Astrocyte (in vitro differentiated cells and primary cell): ENCODE data around the gene SUPT3H. TPM values are rescaled to one million over a fixed set of nuclear protein-coding genes. Genes with fewer than 3 reads are reported as not detected.

Experiments used
- DNase-seq: peaks from one replicate; pipeline ENCODE4 v3.0.0-alpha.2; 2010; ENCODE audit warnings: low read depth
- FAIRE-seq: peaks from 2 replicates; lab custom pipeline; 2011; peaks lifted over from hg19 to GRCh38; lab: Jason Lieb, UNC
- H2AFZ ChIP-seq: 2 replicates; pipeline ENCODE4 v1.6.0; 2012; ENCODE audit warnings: low read depth, low read length, inconsistent platforms
- H3K27ac ChIP-seq: 2 replicates; pipeline ENCODE4 v1.5.1; 2011; ENCODE audit warnings: low read depth, low read length, inconsistent platforms
- H3K27me3 ChIP-seq: 2 replicates; pipeline ENCODE4 v1.6.0; 2011; ENCODE audit warnings: low read length, inconsistent platforms; ENCODE audit not compliant: insufficient read depth
- H3K36me3 ChIP-seq: 2 replicates; pipeline ENCODE4 v1.5.1; 2011; ENCODE audit warnings: low read length, inconsistent platforms; ENCODE audit not compliant: insufficient read depth
- H3K4me1 ChIP-seq: 2 replicates; pipeline ENCODE4 v1.5.1; 2011; ENCODE audit warnings: low read length, inconsistent platforms; ENCODE audit not compliant: insufficient read depth
- H3K4me2 ChIP-seq: 2 replicates; pipeline ENCODE4 v1.6.0; 2012; ENCODE audit warnings: low read length, inconsistent platforms
- H3K4me3 ChIP-seq: 2 replicates; pipeline ENCODE4 v1.5.1; 2011; ENCODE audit warnings: low read depth, mild to moderate bottlenecking, low read length, inconsistent platforms; ENCODE audit not compliant: insufficient read depth
- H3K79me2 ChIP-seq: 2 replicates; pipeline ENCODE4 v1.6.0; 2012; ENCODE audit warnings: mild to moderate bottlenecking, low read length, inconsistent platforms; ENCODE audit not compliant: insufficient read depth
- H3K9ac ChIP-seq: 2 replicates; pipeline ENCODE4 v1.6.0; 2012; ENCODE audit warnings: mild to moderate bottlenecking, low read length, inconsistent platforms
- H3K9me3 ChIP-seq: 2 replicates; pipeline ENCODE4 v1.5.1; 2012; ENCODE audit warnings: low read depth, mild to moderate bottlenecking, low read length, inconsistent platforms; ENCODE audit not compliant: insufficient read depth
- H4K20me1 ChIP-seq: 2 replicates; pipeline ENCODE4 v1.6.0; 2012; ENCODE audit warnings: low read length, inconsistent platforms; ENCODE audit not compliant: insufficient read depth
- H3K27ac Mint-ChIP-seq: one replicate; pipeline ENCODE4 v1.8.0; 2021; ENCODE audit warnings: mild to moderate bottlenecking, mixed read lengths; ENCODE audit not compliant: unreplicated experiment
- H3K27me3 Mint-ChIP-seq: one replicate; pipeline ENCODE4 v1.8.0; 2021; ENCODE audit warnings: low read depth, mixed read lengths; ENCODE audit not compliant: unreplicated experiment
- H3K36me3 Mint-ChIP-seq: one replicate; pipeline ENCODE4 v1.8.0; 2021; ENCODE audit warnings: low read depth, mixed read lengths; ENCODE audit not compliant: unreplicated experiment
- H3K4me1 Mint-ChIP-seq: one replicate; pipeline ENCODE4 v1.8.0; 2021; ENCODE audit warnings: low read depth, mixed read lengths; ENCODE audit not compliant: unreplicated experiment
- H3K4me3 Mint-ChIP-seq: one replicate; pipeline ENCODE4 v1.8.0; 2021; ENCODE audit warnings: mild to moderate bottlenecking, moderate library complexity, mixed read lengths; ENCODE audit not compliant: unreplicated experiment
- H3K9me3 Mint-ChIP-seq: one replicate; pipeline ENCODE4 v1.8.0; 2021; ENCODE audit warnings: mild to moderate bottlenecking, mixed read lengths; ENCODE audit not compliant: unreplicated experiment
- EZH2 ChIP-seq: IDR thresholded peaks from 2 replicates; pipeline ENCODE4 v1.6.1; 2012; ENCODE audit warnings: mild to moderate bottlenecking, low read length, inconsistent platforms; ENCODE audit not compliant: insufficient read depth
- total RNA-seq: library from RNA; stranded (reverse); gene quantifications from 2 replicates; pipeline ENCODE4 v1.2.1, GENCODE V29; 2021
- TF ChIP-seq, protein P1 (sequence below): IDR thresholded peaks from 2 replicates; pipeline ENCODE4 v1.5.1; 2011; ENCODE audit warnings: low read depth, mild to moderate bottlenecking, inconsistent platforms, low read length, moderate library complexity; ENCODE audit not compliant: insufficient read depth

Gene SUPT3H
- total RNA-seq, 1 donor from 2014 or later = 12.4 TPM

DNA sequence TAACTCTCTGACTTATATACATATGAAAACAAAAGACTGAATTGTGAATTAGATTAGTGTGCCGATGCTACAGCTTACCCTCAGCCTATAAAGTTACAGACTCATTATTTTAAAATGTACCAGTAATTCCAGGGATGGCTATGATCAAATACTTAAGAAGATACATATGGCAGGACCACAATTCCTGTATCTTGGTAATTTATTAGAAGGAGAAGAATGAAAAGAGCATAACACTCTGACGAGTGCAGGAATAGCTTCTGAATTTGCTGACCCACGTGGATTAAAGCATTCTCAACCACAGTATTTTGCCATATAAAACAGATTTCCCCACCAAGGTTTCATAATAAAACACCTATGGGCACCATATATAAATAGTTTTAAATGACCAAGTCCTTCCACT lies 418.1 kb downstream of the SUPT3H start:
- H3K36me3 Mint-ChIP-seq = no peaks in the 10 kb centered on the region
- H3K4me3 Mint-ChIP-seq = no peak overlapping the region
- Histone ChIP-seq H3K79me2 (no peaks in the 10 kb centered on the region), H3K4me3 (no peak overlapping the region), H3K27ac (no peak overlapping the region), H4K20me1 (no peaks in the 10 kb centered on the region), H3K9me3 (no peaks in the 10 kb centered on the region), H3K4me1 (no peaks in the 10 kb centered on the region), H3K4me2 (no peak overlapping the region), H3K9ac (no peak overlapping the region), H3K36me3 (no peaks in the 10 kb centered on the region), H2AFZ (no peak overlapping the region), H3K27me3 (no peaks in the 10 kb centered on the region)
- DNase-seq (no peak), FAIRE-seq (no peak)
- H3K27ac Mint-ChIP-seq = no peak overlapping the region
- H3K9me3 Mint-ChIP-seq = no peaks in the 10 kb centered on the region
- peaks cover 6% of the 10 kb centered on the region for H3K4me1 Mint-ChIP-seq
- H3K27me3 Mint-ChIP-seq = no peaks in the 10 kb centered on the region
- no peak for TF ChIP-seq EZH2
- TF ChIP-seq, protein P1, sequence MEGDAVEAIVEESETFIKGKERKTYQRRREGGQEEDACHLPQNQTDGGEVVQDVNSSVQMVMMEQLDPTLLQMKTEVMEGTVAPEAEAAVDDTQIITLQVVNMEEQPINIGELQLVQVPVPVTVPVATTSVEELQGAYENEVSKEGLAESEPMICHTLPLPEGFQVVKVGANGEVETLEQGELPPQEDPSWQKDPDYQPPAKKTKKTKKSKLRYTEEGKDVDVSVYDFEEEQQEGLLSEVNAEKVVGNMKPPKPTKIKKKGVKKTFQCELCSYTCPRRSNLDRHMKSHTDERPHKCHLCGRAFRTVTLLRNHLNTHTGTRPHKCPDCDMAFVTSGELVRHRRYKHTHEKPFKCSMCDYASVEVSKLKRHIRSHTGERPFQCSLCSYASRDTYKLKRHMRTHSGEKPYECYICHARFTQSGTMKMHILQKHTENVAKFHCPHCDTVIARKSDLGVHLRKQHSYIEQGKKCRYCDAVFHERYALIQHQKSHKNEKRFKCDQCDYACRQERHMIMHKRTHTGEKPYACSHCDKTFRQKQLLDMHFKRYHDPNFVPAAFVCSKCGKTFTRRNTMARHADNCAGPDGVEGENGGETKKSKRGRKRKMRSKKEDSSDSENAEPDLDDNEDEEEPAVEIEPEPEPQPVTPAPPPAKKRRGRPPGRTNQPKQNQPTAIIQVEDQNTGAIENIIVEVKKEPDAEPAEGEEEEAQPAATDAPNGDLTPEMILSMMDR = no peak

DNA sequence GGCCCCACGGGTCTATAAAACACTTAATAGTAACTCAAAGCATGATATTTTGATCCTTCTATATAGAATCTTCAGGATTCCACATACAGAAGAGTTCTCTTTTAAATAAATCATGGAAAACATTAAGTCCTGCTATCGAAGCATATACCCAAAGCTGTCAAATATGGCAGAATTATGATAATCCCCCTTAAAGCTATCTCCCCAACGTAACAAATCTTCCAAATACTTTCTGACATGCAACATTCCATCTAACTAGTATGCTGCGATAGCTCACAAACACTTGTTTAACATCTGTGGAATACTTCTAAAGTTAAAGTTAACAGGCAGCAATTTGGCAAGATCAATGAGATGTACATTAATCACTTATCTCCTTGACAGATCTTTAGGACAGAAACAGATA lies 420.6 kb downstream of the SUPT3H start:
- H3K79me2 ChIP-seq = no peaks in the 10 kb centered on the region
- Mint-ChIP-seq H3K36me3 (peaks cover 3% of the 10 kb centered on the region), H3K4me3 (no peak overlapping the region), H3K27ac (no peak overlapping the region), H3K9me3 (no peaks in the 10 kb centered on the region), H3K4me1 (peaks cover 4% of the 10 kb centered on the region), H3K27me3 (no peaks in the 10 kb centered on the region)
- no peaks in the 10 kb centered on the region for H3K9me3 ChIP-seq
- H3K4me2 ChIP-seq = no peak overlapping the region
- no peak overlapping the region for H3K9ac ChIP-seq
- H3K27ac ChIP-seq = no peak overlapping the region
- no peak for DNase-seq
- FAIRE-seq = no peak
- no peak for TF ChIP-seq EZH2
- TF ChIP-seq, protein P1 = no peak
- H2AFZ ChIP-seq = no peak overlapping the region
- no peak overlapping the region for H3K4me3 ChIP-seq
- H4K20me1 ChIP-seq = no peaks in the 10 kb centered on the region
- H3K4me1 ChIP-seq = no peaks in the 10 kb centered on the region
- H3K27me3 ChIP-seq = no peaks in the 10 kb centered on the region
- no peaks in the 10 kb centered on the region for H3K36me3 ChIP-seq

DNA sequence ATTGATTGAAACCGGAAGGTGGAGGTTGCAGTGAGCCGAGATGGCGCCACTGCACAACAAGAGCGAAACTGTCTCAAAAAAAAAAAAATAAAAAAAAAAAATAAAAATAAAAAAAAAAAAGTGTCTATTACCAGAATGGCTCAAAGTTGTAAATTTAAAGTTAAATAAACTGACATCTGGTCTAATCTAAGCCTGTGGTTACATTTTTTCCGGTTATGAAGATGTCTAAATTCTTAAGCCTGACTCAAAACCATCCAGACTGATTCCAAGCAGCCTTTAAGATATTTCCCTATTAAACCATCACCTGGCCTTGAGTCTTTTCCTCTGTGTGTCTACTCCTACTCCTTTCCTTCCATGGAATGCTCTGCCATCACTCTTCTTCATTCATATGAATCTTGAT lies 421.3 kb downstream of the SUPT3H start:
- H3K79me2 ChIP-seq = no peaks in the 10 kb centered on the region
- DNase-seq (peak; percentile 81), FAIRE-seq (no peak)
- H3K9ac ChIP-seq = no peak overlapping the region
- no peaks in the 10 kb centered on the region for H3K36me3 ChIP-seq
- Mint-ChIP-seq H3K27ac (no peak overlapping the region), H3K4me3 (no peak overlapping the region), H3K36me3 (peaks cover 3% of the 10 kb centered on the region), H3K27me3 (no peaks in the 10 kb centered on the region), H3K4me1 (peaks cover 4% of the 10 kb centered on the region), H3K9me3 (no peaks in the 10 kb centered on the region)
- no peak overlapping the region for H3K4me3 ChIP-seq
- no peaks in the 10 kb centered on the region for H3K27me3 ChIP-seq
- no peaks in the 10 kb centered on the region for H4K20me1 ChIP-seq
- TF ChIP-seq EZH2 = no peak
- TF ChIP-seq, protein P1 = no peak
- H3K9me3 ChIP-seq = no peaks in the 10 kb centered on the region
- H3K27ac ChIP-seq = no peak overlapping the region
- H2AFZ ChIP-seq = no peak overlapping the region
- no peak overlapping the region for H3K4me2 ChIP-seq
- no peaks in the 10 kb centered on the region for H3K4me1 ChIP-seq
